Stomach (tissue), 4 donors: ENCODE results near the gene MCF2L.

Experiments used
- EP300 ChIP-seq: sonication (generic); formaldehyde crosslinking; IDR thresholded peaks from one replicate; pipeline ENCODE4 v1.6.1; 2017; ENCODE audit warnings: antibody characterized with exemption
- POLR2A ChIP-seq, 4 donors: fragments of 450-650 bp; IDR thresholded peaks; one replicate each; pipeline ENCODE4 v1.6.1; 2016; ENCODE audit warnings: antibody characterized with exemption in 4 of 4, control low read depth in 2 of 4, mild to moderate bottlenecking in 1 of 4, moderate library complexity in 1 of 4
- TF ChIP-seq, protein P1 (sequence below), 7 experiments: fragments of 450-650 bp in 4 of 7; fragments of 200-600 bp in 3 of 7; sonication (generic) in 3 of 7; IDR thresholded peaks; one replicate each; pipeline ENCODE4 v1.5.1; 2016 to 2019; ENCODE audit warnings: antibody characterized with exemption in 7 of 7, control low read depth in 2 of 7, mild to moderate bottlenecking in 1 of 7

DNA sequence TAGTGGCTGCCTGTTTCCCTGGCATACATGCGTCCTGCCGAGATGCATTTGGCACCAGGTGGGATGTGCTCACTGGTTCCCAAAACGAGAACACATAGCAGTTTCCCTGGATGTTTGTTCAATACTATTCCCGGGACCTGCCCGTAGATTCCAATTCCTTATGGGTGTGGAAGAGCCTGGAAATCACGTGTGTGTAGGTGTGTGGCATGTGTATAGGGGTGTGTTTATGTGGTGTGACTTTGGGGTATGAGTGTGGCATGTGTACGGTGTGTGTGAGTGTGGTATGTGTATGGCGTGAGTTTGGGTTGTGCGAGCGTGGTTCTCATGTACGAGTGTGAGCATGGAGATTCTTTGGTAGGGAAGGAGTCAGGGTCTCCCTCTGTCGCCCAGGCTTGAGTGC lies 133.7 kb downstream of the MCF2L start:
- no peak for TF ChIP-seq POLR2A (IDR thresholded peaks at IDR 0.05)
- TF ChIP-seq, protein P1, sequence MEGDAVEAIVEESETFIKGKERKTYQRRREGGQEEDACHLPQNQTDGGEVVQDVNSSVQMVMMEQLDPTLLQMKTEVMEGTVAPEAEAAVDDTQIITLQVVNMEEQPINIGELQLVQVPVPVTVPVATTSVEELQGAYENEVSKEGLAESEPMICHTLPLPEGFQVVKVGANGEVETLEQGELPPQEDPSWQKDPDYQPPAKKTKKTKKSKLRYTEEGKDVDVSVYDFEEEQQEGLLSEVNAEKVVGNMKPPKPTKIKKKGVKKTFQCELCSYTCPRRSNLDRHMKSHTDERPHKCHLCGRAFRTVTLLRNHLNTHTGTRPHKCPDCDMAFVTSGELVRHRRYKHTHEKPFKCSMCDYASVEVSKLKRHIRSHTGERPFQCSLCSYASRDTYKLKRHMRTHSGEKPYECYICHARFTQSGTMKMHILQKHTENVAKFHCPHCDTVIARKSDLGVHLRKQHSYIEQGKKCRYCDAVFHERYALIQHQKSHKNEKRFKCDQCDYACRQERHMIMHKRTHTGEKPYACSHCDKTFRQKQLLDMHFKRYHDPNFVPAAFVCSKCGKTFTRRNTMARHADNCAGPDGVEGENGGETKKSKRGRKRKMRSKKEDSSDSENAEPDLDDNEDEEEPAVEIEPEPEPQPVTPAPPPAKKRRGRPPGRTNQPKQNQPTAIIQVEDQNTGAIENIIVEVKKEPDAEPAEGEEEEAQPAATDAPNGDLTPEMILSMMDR (IDR thresholded peaks at IDR 0.05), result no peak
- no peak for TF ChIP-seq EP300
